Gastrocnemius medialis (tissue), 4 donors: ENCODE results near the gene TMEM132E. TPM values are rescaled to one million over a fixed set of nuclear protein-coding genes. Genes with fewer than 3 reads are reported as not detected.

Source experiments
- ATAC-seq, 2 donors: fragments of 150-250 bp; one replicate each; pipeline ENCODE4 v1.9.1; 2016
- DNase-seq, 2 donors: peaks; one replicate each; pipeline ENCODE4 v3.0.0-alpha.2; 2019
- H3K27ac ChIP-seq, 4 donors: fragments of 200-600 bp; sonication (generic); 1 replicate in 1 of 4; 2 replicates in 3 of 4; pipeline ENCODE4 v1.5.1; 2016 to 2018; ENCODE audit warnings: mild to moderate bottlenecking in 2 of 4, moderate library complexity in 1 of 4
- H3K27me3 ChIP-seq, 3 donors: fragments of 200-600 bp; sonication (generic) in 2 of 3; 1 replicate in 1 of 3; 2 replicates in 2 of 3; pipeline versions ENCODE4 v1.5.1 to v1.6.0; 2016 to 2019; ENCODE audit warnings: mild to moderate bottlenecking in 1 of 3, moderate library complexity in 1 of 3
- H3K36me3 ChIP-seq, 2 donors: fragments of 200-600 bp; sonication (generic) in 1 of 2; one replicate each; pipeline ENCODE4 v1.5.1; 2017 to 2018
- H3K4me1 ChIP-seq, 2 donors: fragments of 200-600 bp; sonication (generic) in 1 of 2; one replicate each; pipeline ENCODE4 v1.5.1; 2016 to 2017; ENCODE audit warnings: mild to moderate bottlenecking in 2 of 2
- H3K4me3 ChIP-seq, 4 donors: fragments of 200-600 bp; sonication (generic) in 3 of 4; 1 replicate in 1 of 4; 2 replicates in 3 of 4; pipeline ENCODE4 v1.5.1; 2016 to 2019; ENCODE audit warnings: mild to moderate bottlenecking in 2 of 4
- H3K9me3 ChIP-seq, 3 donors: fragments of 200-600 bp; sonication (generic) in 2 of 3; 1 replicate in 1 of 3; 2 replicates in 2 of 3; pipeline ENCODE4 v1.5.1; 2016 to 2019
- POLR2A ChIP-seq, 2 donors: fragments of 450-650 bp; IDR thresholded peaks; one replicate each; pipeline ENCODE4 v1.6.1; 2017; ENCODE audit warnings: antibody characterized with exemption in 2 of 2, mild to moderate bottlenecking in 2 of 2, moderate library complexity in 2 of 2
- in situ Hi-C, 4 donors: fragments of 200-750 bp; cut with MboI; loops; one replicate each; pipeline versions ENCODE4 v1.15.0 to v1.8.0; 2017; ENCODE audit warnings: low sequenced_read_pairs in 4 of 4
- intact Hi-C: fragments of 100-400 bp; cut with DNase I; formaldehyde crosslinking; loops from one replicate; pipeline ENCODE4 v1.15.1; 2023; ENCODE audit warnings: low total_unique reads
- total RNA-seq, 4 donors: library from RNA; depleted of rRNA; stranded (reverse); fragments of >200 nt; gene quantifications; one replicate each; pipeline versions ENCODE4 v1.1.0 to v1.2.3, GENCODE V29; 2016
- TF ChIP-seq, protein P1 (sequence below), 5 experiments: fragments of 450-650 bp in 3 of 5; fragments of 200-600 bp in 2 of 5; sonication (generic) in 2 of 5; IDR thresholded peaks in 4 of 5; conservative IDR thresholded peaks in 1 of 5; 1 replicate in 4 of 5; 2 replicates in 1 of 5; pipeline ENCODE4 v1.5.1; 2016 to 2019; ENCODE audit warnings: antibody characterized with exemption in 5 of 5, mild to moderate bottlenecking in 3 of 5, moderate library complexity in 3 of 5

The TMEM132E gene
- total RNA-seq, 4 donors from 2014 or later = not detected

DNA sequence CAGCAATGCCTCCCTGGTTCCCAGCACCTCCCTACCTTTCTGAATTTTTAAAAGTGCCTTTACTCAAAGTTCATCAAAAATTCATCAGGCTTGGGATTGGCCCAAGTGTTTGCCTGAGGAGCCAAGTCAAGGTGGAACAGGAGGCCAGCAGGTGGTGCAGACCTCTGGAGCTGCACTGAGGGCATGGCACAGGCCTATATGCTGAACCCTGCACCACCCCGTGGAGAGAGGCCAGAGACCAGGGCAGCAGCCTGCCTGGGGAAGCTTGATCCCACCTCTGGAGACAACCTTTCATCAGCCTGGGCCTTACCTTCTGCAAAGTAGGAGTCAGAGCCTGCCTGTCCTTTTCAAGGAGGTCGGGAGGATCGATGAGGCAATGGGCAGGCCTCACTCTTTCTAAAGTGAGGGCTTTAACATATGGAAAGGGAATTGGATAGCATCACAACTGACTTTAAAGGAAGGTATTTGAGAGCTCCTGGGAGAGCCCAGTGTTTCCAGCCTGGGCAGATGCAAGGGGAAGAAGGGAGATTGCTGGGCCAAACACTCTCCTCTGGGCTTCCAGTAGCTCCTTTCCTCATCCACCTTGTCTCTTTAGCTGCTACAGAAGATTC is 31.8 kb upstream of the TMEM132E start:
- intact Hi-C loops = no loop called here
- Histone ChIP-seq H3K27ac (no peak overlapping the region), H3K36me3 (no peaks in the 10 kb centered on the region), H3K4me3 (no peak overlapping the region), H3K4me1 (no peaks in the 10 kb centered on the region), H3K27me3 (peaks cover 0 to 6% (median 0%) of the 10 kb centered on the region in 3 donors), H3K9me3 (no peaks in the 10 kb centered on the region)
- DNase-seq = no peak
- TF ChIP-seq, protein P1, sequence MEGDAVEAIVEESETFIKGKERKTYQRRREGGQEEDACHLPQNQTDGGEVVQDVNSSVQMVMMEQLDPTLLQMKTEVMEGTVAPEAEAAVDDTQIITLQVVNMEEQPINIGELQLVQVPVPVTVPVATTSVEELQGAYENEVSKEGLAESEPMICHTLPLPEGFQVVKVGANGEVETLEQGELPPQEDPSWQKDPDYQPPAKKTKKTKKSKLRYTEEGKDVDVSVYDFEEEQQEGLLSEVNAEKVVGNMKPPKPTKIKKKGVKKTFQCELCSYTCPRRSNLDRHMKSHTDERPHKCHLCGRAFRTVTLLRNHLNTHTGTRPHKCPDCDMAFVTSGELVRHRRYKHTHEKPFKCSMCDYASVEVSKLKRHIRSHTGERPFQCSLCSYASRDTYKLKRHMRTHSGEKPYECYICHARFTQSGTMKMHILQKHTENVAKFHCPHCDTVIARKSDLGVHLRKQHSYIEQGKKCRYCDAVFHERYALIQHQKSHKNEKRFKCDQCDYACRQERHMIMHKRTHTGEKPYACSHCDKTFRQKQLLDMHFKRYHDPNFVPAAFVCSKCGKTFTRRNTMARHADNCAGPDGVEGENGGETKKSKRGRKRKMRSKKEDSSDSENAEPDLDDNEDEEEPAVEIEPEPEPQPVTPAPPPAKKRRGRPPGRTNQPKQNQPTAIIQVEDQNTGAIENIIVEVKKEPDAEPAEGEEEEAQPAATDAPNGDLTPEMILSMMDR (IDR thresholded peaks at IDR 0.05 in 4 of 5, conservative IDR thresholded peaks at IDR 0.05 in 1 of 5) = no peak
- no peak for TF ChIP-seq POLR2A (IDR thresholded peaks at IDR 0.05)
- in situ Hi-C loops = loop anchor here in 3 of 4 donors (10.0 to 25.0 kb wide), 4 partner anchors 165 to 577 kb away; partner anchors contain the start of genes FNDC8 (in 2 of the 3), CCT6B (in 1 of the 3), RAD51D (in 1 of the 3) and ZNF830 (in 1 of the 3)
- no peak for ATAC-seq

DNA sequence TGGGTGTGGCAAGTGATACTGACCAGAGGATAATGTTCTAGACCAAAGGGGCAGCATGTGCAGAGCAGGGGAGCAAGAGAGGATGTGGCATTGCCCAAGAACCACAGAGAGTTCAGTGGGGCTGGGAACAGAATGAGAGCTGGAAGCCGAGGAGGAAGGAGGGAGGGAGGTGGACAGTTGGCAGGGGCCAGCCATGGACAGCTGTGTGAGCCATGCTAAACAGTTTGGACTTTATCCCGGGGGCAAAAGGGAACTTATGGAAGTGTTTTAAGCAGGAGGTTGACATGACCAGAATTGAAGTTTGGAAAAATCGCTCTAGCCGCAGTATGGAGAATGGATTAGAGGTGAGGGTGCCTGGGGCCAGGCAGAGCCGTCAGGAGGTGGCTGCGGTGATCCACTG is 29.4 kb upstream of the TMEM132E start:
- no peak for TF ChIP-seq POLR2A (IDR thresholded peaks at IDR 0.05)
- Histone ChIP-seq H3K4me1 (no peaks in the 10 kb centered on the region), H3K4me3 (no peak overlapping the region), H3K27ac (no peak overlapping the region), H3K36me3 (no peaks in the 10 kb centered on the region), H3K9me3 (no peaks in the 10 kb centered on the region), H3K27me3 (peaks cover 0 to 8% (median 0%) of the 10 kb centered on the region in 3 donors)
- intact Hi-C loops = no loop called here
- in situ Hi-C loops = loop anchor here in 3 of 4 donors (10.0 to 25.0 kb wide), 5 partner anchors 88 to 575 kb away; partner anchors contain the start of genes FNDC8 (in 2 of the 3), CCT6B (in 1 of the 3), RAD51D (in 1 of the 3) and ZNF830 (in 1 of the 3)
- no peak for ATAC-seq
- DNase-seq = no peak

DNA sequence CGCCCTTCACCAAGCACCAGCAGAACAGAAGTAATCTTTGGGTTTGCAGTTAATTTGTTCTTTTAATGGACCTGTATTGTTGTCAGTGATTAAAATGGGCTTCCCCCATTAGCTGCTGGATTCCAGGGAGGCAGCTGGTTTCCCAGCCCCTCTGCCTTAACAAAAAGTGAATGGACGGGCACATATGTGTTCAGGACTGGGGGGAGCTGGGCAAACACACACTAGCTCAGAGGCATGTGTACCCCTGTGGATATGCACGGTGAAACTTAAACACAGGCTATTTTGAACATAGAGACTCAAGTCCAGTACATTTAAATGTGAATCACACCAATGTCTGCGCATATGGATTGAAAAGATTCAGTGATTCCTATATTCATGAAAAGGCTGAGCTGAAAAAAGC is 25.5 kb upstream of the TMEM132E start:
- in situ Hi-C loops (loop anchor here in 1 of 4 donors (25.0 kb wide), 1 partner anchor 92 kb away; no protein-coding TSS in a partner anchor), intact Hi-C loops (no loop called here)
- TF ChIP-seq, protein P1 (IDR thresholded peaks at IDR 0.05 in 4 of 5, conservative IDR thresholded peaks at IDR 0.05 in 1 of 5) = no peak
- no peak for TF ChIP-seq POLR2A (IDR thresholded peaks at IDR 0.05)
- Histone ChIP-seq H3K27me3 (peaks cover 0 to 8% (median 0%) of the 10 kb centered on the region in 3 donors), H3K9me3 (no peaks in the 10 kb centered on the region), H3K4me3 (no peak overlapping the region), H3K4me1 (no peaks in the 10 kb centered on the region), H3K36me3 (no peaks in the 10 kb centered on the region), H3K27ac (no peak overlapping the region)
- ATAC-seq = no peak
- no peak for DNase-seq

DNA sequence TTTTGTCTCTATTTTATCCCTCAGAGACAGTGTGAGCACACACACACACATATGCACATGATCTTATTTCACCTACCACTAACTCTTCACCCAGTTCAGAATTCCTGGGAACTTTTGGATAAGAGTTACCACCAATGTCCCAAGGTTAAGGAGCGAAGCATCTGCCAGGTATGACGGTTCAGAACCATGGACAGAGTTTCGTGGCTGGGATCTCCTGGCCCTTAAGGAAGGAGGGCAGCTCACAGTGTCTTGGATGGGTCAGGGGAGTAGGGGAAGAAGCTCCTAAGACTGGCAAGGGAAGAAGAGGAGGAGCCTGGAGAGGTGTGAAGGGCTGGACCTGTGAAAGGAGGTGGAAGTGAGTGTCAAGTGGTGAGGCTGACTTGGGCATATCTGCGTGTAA is 23.0 kb upstream of the TMEM132E start:
- peaks cover 0 to 6% (median 0%) of the 10 kb centered on the region in 3 donors for H3K27me3 ChIP-seq
- H3K27ac ChIP-seq = no peak overlapping the region
- TF ChIP-seq, protein P1 (IDR thresholded peaks at IDR 0.05 in 4 of 5, conservative IDR thresholded peaks at IDR 0.05 in 1 of 5) = no peak
- no peak for TF ChIP-seq POLR2A (IDR thresholded peaks at IDR 0.05)
- in situ Hi-C loops (loop anchor here in 1 of 4 donors (25.0 kb wide), 1 partner anchor 94 kb away; no protein-coding TSS in a partner anchor), intact Hi-C loops (no loop called here)
- no peaks in the 10 kb centered on the region for H3K9me3 ChIP-seq
- H3K36me3 ChIP-seq = no peaks in the 10 kb centered on the region
- DNase-seq = no peak
- H3K4me1 ChIP-seq = no peaks in the 10 kb centered on the region
- no peak overlapping the region for H3K4me3 ChIP-seq
- ATAC-seq = no peak

DNA sequence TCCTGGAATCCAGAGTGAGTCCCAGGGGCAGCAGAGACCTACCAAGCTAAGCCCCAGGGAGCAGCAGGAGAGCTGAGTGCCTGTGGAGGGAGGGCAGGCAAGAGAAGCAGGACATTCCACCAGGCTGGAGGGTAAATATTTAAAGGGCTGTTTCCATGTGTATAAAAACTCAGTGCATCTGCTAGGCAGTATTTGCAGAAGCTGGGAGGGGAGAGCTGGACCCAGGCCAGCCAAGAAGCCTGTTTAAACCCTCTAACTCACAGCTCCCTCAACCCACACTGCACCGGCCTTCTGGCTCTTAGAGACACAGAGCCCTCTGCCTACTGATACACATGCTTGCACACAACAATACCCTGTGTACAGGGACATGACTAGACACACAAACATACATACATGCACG is 22.5 kb upstream of the TMEM132E start:
- H3K36me3 ChIP-seq = no peaks in the 10 kb centered on the region
- no peaks in the 10 kb centered on the region for H3K9me3 ChIP-seq
- H3K27ac ChIP-seq = no peak overlapping the region
- no peaks in the 10 kb centered on the region for H3K4me1 ChIP-seq
- no peak for TF ChIP-seq POLR2A (IDR thresholded peaks at IDR 0.05)
- TF ChIP-seq, protein P1 (IDR thresholded peaks at IDR 0.05 in 4 of 5, conservative IDR thresholded peaks at IDR 0.05 in 1 of 5) = no peak
- in situ Hi-C loops (loop anchor here in 1 of 4 donors (25.0 kb wide), 1 partner anchor 95 kb away; no protein-coding TSS in a partner anchor), intact Hi-C loops (no loop called here)
- ATAC-seq (no peak), DNase-seq (no peak)
- no peak overlapping the region for H3K4me3 ChIP-seq
- H3K27me3 ChIP-seq = peaks cover 0 to 6% (median 0%) of the 10 kb centered on the region in 3 donors
